Measurements from ENCODE around the gene UNC5A.

UNC5A gene

DNA sequence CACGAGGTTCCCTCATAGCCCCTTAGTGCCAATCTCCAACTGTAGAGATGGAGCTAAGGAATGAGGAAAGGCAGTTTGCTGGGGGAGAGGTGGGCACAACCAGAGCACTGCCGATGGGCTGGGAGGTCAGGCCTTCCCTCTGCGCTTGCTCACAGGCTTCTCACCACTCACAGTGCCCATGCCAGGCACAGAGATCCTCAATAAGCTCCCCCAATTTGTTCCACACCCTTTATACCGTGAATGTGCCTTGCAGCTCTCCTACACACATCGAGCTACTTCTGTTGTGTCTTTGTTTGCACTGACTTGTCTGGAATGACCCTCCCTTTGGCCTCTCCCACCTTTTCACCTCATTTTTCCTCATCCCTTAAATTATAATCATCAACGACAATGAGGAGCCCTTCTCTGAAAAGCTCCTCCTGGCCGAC lies 90.4 kb downstream of the UNC5A start:
- no peak overlapping the region for H3K27ac ChIP-seq
- TF ChIP-seq CTCF (conservative IDR thresholded peaks at IDR 0.05): no peak

GRCh38 chr5:176901260-176902101 lies 91.1 kb downstream of the UNC5A start:
- no peak overlapping the region for H3K27ac ChIP-seq
- no peak for TF ChIP-seq CTCF (conservative IDR thresholded peaks at IDR 0.05)

DNA sequence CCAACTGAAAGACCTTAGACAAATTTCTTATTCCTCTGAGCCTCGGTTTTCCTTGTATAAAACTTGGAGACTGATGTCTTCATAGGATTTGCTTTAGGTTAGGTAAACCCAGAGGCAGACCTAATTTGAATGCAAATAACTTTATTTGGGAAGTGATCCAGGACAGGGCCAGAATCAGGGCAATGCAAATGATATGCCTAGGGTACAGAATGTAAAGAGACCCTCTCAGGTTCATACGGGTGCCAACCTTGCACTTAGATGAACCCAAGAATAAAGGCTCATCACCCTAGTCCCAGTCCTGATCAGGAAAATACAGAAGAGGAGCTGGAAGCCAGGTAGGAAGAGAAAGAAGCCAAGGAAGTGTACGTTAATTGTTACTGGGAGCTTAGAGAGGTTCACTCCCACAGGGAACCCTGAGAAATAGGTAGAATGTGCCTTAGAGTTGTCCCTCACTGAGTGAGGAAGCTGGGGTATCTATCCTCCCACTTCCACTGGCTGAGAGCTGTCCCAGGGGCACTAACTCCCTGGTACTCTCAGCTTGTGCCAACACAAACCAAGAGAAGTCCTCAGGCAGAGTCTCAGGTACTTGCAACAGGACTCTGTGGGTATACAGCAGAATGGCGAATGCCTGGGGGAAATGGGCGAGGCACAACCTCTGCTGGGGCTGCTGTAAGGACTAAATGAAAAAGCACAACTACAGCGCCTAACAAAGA lies 91.9 kb downstream of the UNC5A start:
- H3K27ac ChIP-seq: no peak overlapping the region
- TF ChIP-seq CTCF (conservative IDR thresholded peaks at IDR 0.05): no peak

- H3K27ac ChIP-seq: no peak overlapping the region
- no peak for TF ChIP-seq CTCF (conservative IDR thresholded peaks at IDR 0.05)
Measured at GRCh38 chr5:176902911-176903664, 92.7 kb downstream of the UNC5A start.

DNA sequence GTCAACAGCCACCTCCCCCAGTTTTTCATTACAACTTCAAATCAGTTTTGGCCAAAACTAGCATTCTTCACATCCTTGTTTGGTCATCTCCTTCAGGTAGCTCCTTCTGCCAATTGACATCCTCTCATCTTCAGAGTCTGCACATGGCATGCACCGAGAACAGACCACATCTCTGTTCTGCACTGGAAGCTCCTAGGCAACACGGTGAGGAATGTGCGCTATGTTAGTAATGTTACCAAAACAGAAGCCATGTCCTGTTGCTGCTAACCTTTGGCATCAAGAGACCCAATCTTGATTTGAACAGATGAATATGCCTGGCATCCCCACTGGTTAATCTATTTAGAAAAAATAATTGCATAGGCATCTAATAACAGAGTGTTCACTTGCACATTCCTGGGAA lies 93.9 kb downstream of the UNC5A start:
- H3K27ac ChIP-seq: no peak overlapping the region
- no peak for TF ChIP-seq CTCF (conservative IDR thresholded peaks at IDR 0.05)

GRCh38 chr5:176906126-176906525 lies 95.8 kb downstream of the UNC5A start:
- TF ChIP-seq CTCF (conservative IDR thresholded peaks at IDR 0.05): no peak
- H3K27ac ChIP-seq: no peak overlapping the region

GRCh38 chr5:176906796-176907195 lies 96.4 kb downstream of the UNC5A start:
- TF ChIP-seq CTCF (conservative IDR thresholded peaks at IDR 0.05): no peak
- H3K27ac ChIP-seq: peak overlapping the region; percentile 3; the same call in 1 of the 2 replicates

Data from VCaP (cell line).